Ammon's horn (tissue), 1 donor: ENCODE data around the gene CTBP1.

Source experiments
- DNase-seq: peaks from one replicate; pipeline ENCODE4 v3.0.0-alpha.2; 2016; ENCODE audit warnings: low spot score

Gene CTBP1

GRCh38 chr4:1283711-1284110 is 34.8 kb upstream of the CTBP1 start:
- DNase-seq = no peak

- DNase-seq = no peak
Measured at GRCh38 chr4:1279253-1279652, 30.3 kb upstream of the CTBP1 start.

- DNase-seq = no peak
Measured at GRCh38 chr4:1277667-1278665, 29.0 kb upstream of the CTBP1 start.

GRCh38 chr4:1276984-1277383 is 28.1 kb upstream of the CTBP1 start:
- DNase-seq = no peak

GRCh38 chr4:1274871-1275270 is 25.9 kb upstream of the CTBP1 start:
- DNase-seq = no peak

- DNase-seq = no peak
Measured at GRCh38 chr4:1271686-1272085, 22.8 kb upstream of the CTBP1 start.

- DNase-seq = no peak
Measured at GRCh38 chr4:1269209-1269608, 20.3 kb upstream of the CTBP1 start.

GRCh38 chr4:1266881-1267763 is 18.2 kb upstream of the CTBP1 start:
- no peak for DNase-seq

GRCh38 chr4:1265351-1265750 is 16.4 kb upstream of the CTBP1 start:
- DNase-seq = no peak

- no peak for DNase-seq
Measured at GRCh38 chr4:1264942-1265341, 16.0 kb upstream of the CTBP1 start.

GRCh38 chr4:1261107-1261928 is 12.4 kb upstream of the CTBP1 start:
- DNase-seq = no peak

GRCh38 chr4:1260418-1261106 is 11.6 kb upstream of the CTBP1 start:
- DNase-seq = no peak

GRCh38 chr4:1259966-1260365 is 11.0 kb upstream of the CTBP1 start:
- DNase-seq = no peak

- no peak for DNase-seq
Measured at GRCh38 chr4:1258457-1258856, 9.5 kb upstream of the CTBP1 start.

- no peak for DNase-seq
Measured at GRCh38 chr4:1255699-1256098, 6.8 kb upstream of the CTBP1 start.

- DNase-seq = no peak
Measured at GRCh38 chr4:1255151-1255550, 6.2 kb upstream of the CTBP1 start.

- no peak for DNase-seq
Measured at GRCh38 chr4:1253831-1254230, 4.9 kb upstream of the CTBP1 start.

- no peak for DNase-seq
Measured at GRCh38 chr4:1252928-1253492, 4.1 kb upstream of the CTBP1 start.

GRCh38 chr4:1251773-1252066 is 2.8 kb upstream of the CTBP1 start:
- no peak for DNase-seq

GRCh38 chr4:1250921-1251772 is 2.2 kb upstream of the CTBP1 start:
- DNase-seq = no peak

- no peak for DNase-seq
Measured at GRCh38 chr4:1250527-1250812, 1.5 kb upstream of the CTBP1 start.
